ENCODE results near the gene USP34. TPM values are rescaled to one million over a fixed set of nuclear protein-coding genes. Genes with fewer than 3 reads are reported as not detected.

USP34 gene
- total RNA-seq, 1 experiment from 2014 or later: 76.3 TPM

GRCh38 chr2:61454383-61454782 lies 16.5 kb downstream of the USP34 start:
- no peaks in the 10 kb centered on the region for H3K9me2 ChIP-seq (ENCODE audit: insufficient read depth)
- H3K9me3 ChIP-seq (ENCODE audit: control insufficient read depth in 1 of 2, insufficient read depth in 1 of 2, low read depth in 1 of 2, low read length in 2 of 2): no peaks in the 10 kb centered on the region
- ATAC-seq (no peak), DNase-seq (ENCODE audit: low read depth, low spot score) (no peak)
- no peaks in the 10 kb centered on the region for H3K27me3 ChIP-seq (ENCODE audit: insufficient read depth, low read length)
- TF ChIP-seq, protein P1, sequence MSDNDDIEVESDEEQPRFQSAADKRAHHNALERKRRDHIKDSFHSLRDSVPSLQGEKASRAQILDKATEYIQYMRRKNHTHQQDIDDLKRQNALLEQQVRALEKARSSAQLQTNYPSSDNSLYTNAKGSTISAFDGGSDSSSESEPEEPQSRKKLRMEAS (IDR thresholded peaks at IDR 0.05): no peak
- TF ChIP-seq EZH2 (IDR thresholded peaks at IDR 0.05): no peak
- TF ChIP-seq ZFX (IDR thresholded peaks at IDR 0.05): no peak
- TF ChIP-seq TCF7L2 (IDR thresholded peaks at IDR 0.05; ENCODE audit: borderline replicate concordance, extremely low read depth, insufficient read depth, insufficient read length): no peak
- TF ChIP-seq SIN3A (IDR thresholded peaks at IDR 0.05; ENCODE audit: low read depth): no peak
- no peak for TF ChIP-seq SP1 (IDR thresholded peaks at IDR 0.05; ENCODE audit: low read depth)
- TF ChIP-seq, protein P2, sequence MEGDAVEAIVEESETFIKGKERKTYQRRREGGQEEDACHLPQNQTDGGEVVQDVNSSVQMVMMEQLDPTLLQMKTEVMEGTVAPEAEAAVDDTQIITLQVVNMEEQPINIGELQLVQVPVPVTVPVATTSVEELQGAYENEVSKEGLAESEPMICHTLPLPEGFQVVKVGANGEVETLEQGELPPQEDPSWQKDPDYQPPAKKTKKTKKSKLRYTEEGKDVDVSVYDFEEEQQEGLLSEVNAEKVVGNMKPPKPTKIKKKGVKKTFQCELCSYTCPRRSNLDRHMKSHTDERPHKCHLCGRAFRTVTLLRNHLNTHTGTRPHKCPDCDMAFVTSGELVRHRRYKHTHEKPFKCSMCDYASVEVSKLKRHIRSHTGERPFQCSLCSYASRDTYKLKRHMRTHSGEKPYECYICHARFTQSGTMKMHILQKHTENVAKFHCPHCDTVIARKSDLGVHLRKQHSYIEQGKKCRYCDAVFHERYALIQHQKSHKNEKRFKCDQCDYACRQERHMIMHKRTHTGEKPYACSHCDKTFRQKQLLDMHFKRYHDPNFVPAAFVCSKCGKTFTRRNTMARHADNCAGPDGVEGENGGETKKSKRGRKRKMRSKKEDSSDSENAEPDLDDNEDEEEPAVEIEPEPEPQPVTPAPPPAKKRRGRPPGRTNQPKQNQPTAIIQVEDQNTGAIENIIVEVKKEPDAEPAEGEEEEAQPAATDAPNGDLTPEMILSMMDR (IDR thresholded peaks at IDR 0.05 in 2 of 3, conservative IDR thresholded peaks at IDR 0.05 in 1 of 3; ENCODE audit: borderline replicate concordance in 1 of 3, insufficient read depth in 1 of 3, low read depth in 2 of 3, low read length in 2 of 3): no peak
- H3K36me3 ChIP-seq (ENCODE audit: control insufficient read depth in 1 of 2, insufficient read depth in 2 of 2, low read length in 2 of 2): peaks cover 0 to 2% of the 10 kb centered on the region in 2 experiments; a peak in 1 of 4 replicates
- ChIA-PET RAD21 (ENCODE audit: low non-redundant PET in 1 of 2, low total read pairs in 2 of 2, uncharacterized antibody in 2 of 2, unreplicated experiment in 2 of 2) (no interaction called here), POLR2A (no interaction called here), CTCF (no interaction called here)
- H3K27ac ChIP-seq (ENCODE audit: low read depth, low read length): no peak overlapping the region
- peaks cover 0 to 17% of the 10 kb centered on the region in 2 experiments; a peak in 2 of 4 replicates for H3K4me1 ChIP-seq (ENCODE audit: control insufficient read depth in 1 of 2, insufficient read depth in 2 of 2, low read length in 2 of 2)
- peak overlapping the region; percentile 0; the same call in 1 of the 2 replicates for H3K4me2 ChIP-seq (ENCODE audit: low read length)
- H3K4me3 ChIP-seq (replicated peaks in 1 of 2; ENCODE audit: low read depth in 1 of 2, low read length in 2 of 2): no peak overlapping the region
- peaks cover 100% of the 10 kb centered on the region for H3K79me2 ChIP-seq (ENCODE audit: insufficient read depth, low read length)
- intact Hi-C loops (cut with micrococcal nuclease): no loop called here
- no peak overlapping the region for H3K9ac ChIP-seq (ENCODE audit: low read length)
- H2AFZ ChIP-seq (ENCODE audit: low read depth, low read length, poor library complexity, severe bottlenecking): no peak overlapping the region
- 0 out of 2 replicates have a peak, but pooled peaks cover 2% of the 10 kb centered on the region for H4K20me1 ChIP-seq (ENCODE audit: insufficient read depth)
- BruUV-seq (replicated peaks): no TSS peak

DNA sequence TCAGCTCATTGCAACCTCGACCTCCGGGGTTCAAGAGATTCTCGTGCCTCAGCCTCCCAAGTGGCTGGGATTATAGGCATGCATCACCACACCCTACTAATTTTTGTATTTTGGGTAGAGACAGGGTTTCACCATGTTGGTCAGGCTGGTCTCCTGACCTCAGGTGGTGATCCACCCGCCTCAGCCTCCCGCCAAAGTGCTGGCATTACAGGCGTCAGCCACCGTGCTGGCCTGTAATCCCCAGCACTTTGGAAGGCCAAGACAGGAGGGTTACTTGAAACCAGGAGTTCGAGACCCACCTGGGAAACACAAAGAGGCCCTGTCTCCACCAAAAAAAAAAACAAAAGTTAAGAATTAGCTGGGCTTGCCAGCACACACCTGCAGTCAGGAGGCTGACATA lies 18.5 kb downstream of the USP34 start:
- H3K9me2 ChIP-seq (ENCODE audit: insufficient read depth): no peaks in the 10 kb centered on the region
- CTCF ChIA-PET: no interaction called here
- H3K79me2 ChIP-seq (ENCODE audit: insufficient read depth, low read length): peaks cover 100% of the 10 kb centered on the region
- 0 out of 2 replicates have a peak, but pooled peaks cover 4% of the 10 kb centered on the region for H4K20me1 ChIP-seq (ENCODE audit: insufficient read depth)
- intact Hi-C loops (cut with micrococcal nuclease): no loop called here
- H3K36me3 ChIP-seq (ENCODE audit: control insufficient read depth in 1 of 2, insufficient read depth in 2 of 2, low read length in 2 of 2): peaks cover 0 to 7% of the 10 kb centered on the region in 2 experiments; a peak in 1 of 4 replicates
- no peak overlapping the region for H3K4me2 ChIP-seq (ENCODE audit: low read length)
- POLR2A ChIA-PET: no interaction called here
- no peak overlapping the region for H3K4me3 ChIP-seq (replicated peaks in 1 of 2; ENCODE audit: low read depth in 1 of 2, low read length in 2 of 2)
- no peak overlapping the region for H3K27ac ChIP-seq (ENCODE audit: low read depth, low read length)
- H2AFZ ChIP-seq (ENCODE audit: low read depth, low read length, poor library complexity, severe bottlenecking): no peak overlapping the region
- H3K9me3 ChIP-seq (ENCODE audit: control insufficient read depth in 1 of 2, insufficient read depth in 1 of 2, low read depth in 1 of 2, low read length in 2 of 2): no peaks in the 10 kb centered on the region
- no peak overlapping the region for H3K9ac ChIP-seq (ENCODE audit: low read length)
- H3K27me3 ChIP-seq (ENCODE audit: insufficient read depth, low read length): no peaks in the 10 kb centered on the region
- no peak for DNase-seq (ENCODE audit: low read depth, low spot score)
- peaks cover 0 to 14% of the 10 kb centered on the region in 2 experiments; a peak in 2 of 4 replicates for H3K4me1 ChIP-seq (ENCODE audit: control insufficient read depth in 1 of 2, insufficient read depth in 2 of 2, low read length in 2 of 2)
- no peak for ATAC-seq
- BruUV-seq (replicated peaks): no TSS peak
- RAD21 ChIA-PET (ENCODE audit: low non-redundant PET in 1 of 2, low total read pairs in 2 of 2, uncharacterized antibody in 2 of 2, unreplicated experiment in 2 of 2): no interaction called here
- TF ChIP-seq SRF (IDR thresholded peaks at IDR 0.05; ENCODE audit: low read depth) (no peak), ATF3 (IDR thresholded peaks at IDR 0.05) (no peak), JUND (IDR thresholded peaks at IDR 0.05) (no peak), RAD21 (IDR thresholded peaks at IDR 0.05; ENCODE audit: low read depth) (no peak), ZNF274 (IDR thresholded peaks at IDR 0.05; ENCODE audit: low read depth, low read length) (no peak), TCF7L2 (IDR thresholded peaks at IDR 0.05; ENCODE audit: borderline replicate concordance, extremely low read depth, insufficient read depth, insufficient read length) (no peak), EGR1 (IDR thresholded peaks at IDR 0.05; ENCODE audit: low read depth) (no peak), SP1 (IDR thresholded peaks at IDR 0.05; ENCODE audit: low read depth) (no peak), EZH2 (IDR thresholded peaks at IDR 0.05) (no peak), CBX3 (IDR thresholded peaks at IDR 0.05; ENCODE audit: low read depth) (no peak), FOSL1 (IDR thresholded peaks at IDR 0.05; ENCODE audit: low read depth) (no peak), YY1 (IDR thresholded peaks at IDR 0.05; ENCODE audit: extremely low read depth, insufficient replicate concordance, low read depth, low read length) (no peak), EZH2phosphoT487 (IDR thresholded peaks at IDR 0.05; ENCODE audit: borderline replicate concordance) (no peak), ZBTB33 (IDR thresholded peaks at IDR 0.05; ENCODE audit: extremely low read depth, insufficient replicate concordance, low read length) (no peak)

All from HCT116 (cell line).